K562 (cell line): ENCODE results near the gene AURKB. TPM values are rescaled to one million over a fixed set of nuclear protein-coding genes. Genes with fewer than 3 reads are reported as not detected.

Experiments used
- ATAC-seq: fragments of 200-7000 bp; cut with Tn5 transposase; 3 replicates; pipeline ENCODE4 v1.9.1; 2020; ENCODE audit warnings: moderate library complexity
- BruUV-seq: library from RNA; stranded (reverse); fragments of 400-500 nt; replicated peaks from 2 replicates; lab custom pipeline; 2021; lab: Mats Ljungman, UMichigan
- CTCF ChIA-PET: fragments of 300-600 bp; formaldehyde crosslinking; extraction: SDS; loops from one replicate; lab custom pipeline; 2021; ENCODE audit warnings: low intra/inter-chr PET ratio; lab: Yijun Ruan, JAX
- POLR2A ChIA-PET: fragments of 300-600, 350-650 bp; sonication (Branson Sonifier 250); formaldehyde crosslinking; extraction: SDS; loops from one replicate; lab custom pipeline; 2021; ENCODE audit warnings: antibody characterized with exemption, inconsistent platforms; lab: Yijun Ruan, JAX
- DNase-seq, 4 experiments: peaks; one replicate each; pipeline versions ENCODE4 v3.0.0 to v3.0.0-alpha.2; 2011 to 2018; ENCODE audit warnings: low spot score in 3 of 4, mixed read lengths in 3 of 4; ENCODE audit errors: extremely low read depth in 1 of 4
- FAIRE-seq: peaks from 2 replicates; lab custom pipeline; 2011; peaks lifted over from hg19 to GRCh38; lab: Jason Lieb, UNC
- H2AFZ ChIP-seq: 2 replicates; pipeline ENCODE4 v1.6.0; 2011; ENCODE audit warnings: low read depth, low read length, control low read depth, inconsistent platforms
- H3K27ac ChIP-seq: fragments of 200-600 bp; 3 replicates; pipeline ENCODE4 v1.8.0; 2011; ENCODE audit warnings: low read depth, mild to moderate bottlenecking, control low read depth, inconsistent platforms, low read length, moderate library complexity, mixed read lengths; ENCODE audit errors: extremely low read depth
- H3K27me3 ChIP-seq, 2 experiments: fragments of 300-600 bp in 1 of 2; 2 replicates in 1 of 2; 3 replicates in 1 of 2; pipeline versions ENCODE4 v1.6.0 to v1.8.0; 2011; ENCODE audit warnings: inconsistent platforms in 2 of 2, low read length in 2 of 2, mild to moderate bottlenecking in 1 of 2, mixed read lengths in 1 of 2, moderate library complexity in 1 of 2; ENCODE audit not compliant: control insufficient read depth in 2 of 2, insufficient read depth in 2 of 2
- H3K36me3 ChIP-seq: fragments of 300-600 bp; 3 replicates; pipeline ENCODE4 v1.8.0; 2011; ENCODE audit warnings: mild to moderate bottlenecking, low read length, inconsistent platforms; ENCODE audit not compliant: control insufficient read depth, insufficient read depth
- H3K4me1 ChIP-seq, 2 experiments: fragments of 200-600 bp in 1 of 2; replicated peaks in 1 of 2; 2 replicates in 1 of 2; 3 replicates in 1 of 2; pipeline versions ENCODE4 v1.5.1 to v1.8.0; 2011; ENCODE audit warnings: inconsistent platforms in 2 of 2, low read length in 2 of 2, mild to moderate bottlenecking in 1 of 2, mixed read lengths in 1 of 2, moderate library complexity in 1 of 2; ENCODE audit not compliant: control insufficient read depth in 2 of 2, insufficient read depth in 2 of 2
- H3K4me2 ChIP-seq: 2 replicates; pipeline ENCODE4 v1.6.1; 2011; ENCODE audit warnings: low read length, control low read depth, inconsistent platforms, mixed read lengths; ENCODE audit not compliant: insufficient read depth
- H3K4me3 ChIP-seq: fragments of 200-600 bp; sonication (generic), shearing (Covaris generic); 2 replicates; pipeline ENCODE4 v1.5.1; 2016; ENCODE audit warnings: control low read depth, inconsistent platforms
- H3K79me2 ChIP-seq: fragments of 200-600 bp; 3 replicates; pipeline ENCODE4 v1.8.0; 2011; ENCODE audit warnings: low read length, inconsistent platforms; ENCODE audit not compliant: control insufficient read depth, insufficient read depth
- H3K9ac ChIP-seq, 2 experiments: 2 replicates each; pipeline versions ENCODE4 v1.6.0 to v1.6.1; 2011; ENCODE audit warnings: low read depth in 2 of 2, low read length in 2 of 2, control low read depth in 1 of 2, inconsistent platforms in 1 of 2, mild to moderate bottlenecking in 1 of 2, mixed read lengths in 1 of 2; ENCODE audit not compliant: insufficient read depth in 1 of 2
- H3K9me1 ChIP-seq: one replicate; pipeline ENCODE4 v1.6.0; 2011; ENCODE audit warnings: inconsistent platforms, mild to moderate bottlenecking, low read length, moderate library complexity; ENCODE audit not compliant: control insufficient read depth, insufficient read depth
- H3K9me3 ChIP-seq: replicated peaks from 2 replicates; pipeline ENCODE4 v1.5.1; 2011; ENCODE audit warnings: low read depth, low read length, inconsistent platforms; ENCODE audit not compliant: control insufficient read depth, insufficient read depth
- H4K20me1 ChIP-seq: replicated peaks from 2 replicates; pipeline ENCODE4 v1.6.1; 2011; ENCODE audit warnings: low read length, inconsistent platforms, mixed read lengths; ENCODE audit not compliant: control insufficient read depth, insufficient read depth
- ADNP ChIP-seq: fragments of 200-800 bp; sonication (Bioruptor generic); IDR thresholded peaks from 2 replicates; pipeline ENCODE4 v1.6.1; 2016; ENCODE audit warnings: missing genetic modification characterization, missing compliant biosample characterization
- CTBP1 ChIP-seq: fragments of 450-650 bp; IDR thresholded peaks from 2 replicates; pipeline ENCODE4 v1.6.1; 2016; ENCODE audit warnings: borderline replicate concordance
- GATAD2B ChIP-seq: fragments of 450-650 bp; IDR thresholded peaks from 2 replicates; pipeline ENCODE4 v1.6.1; 2017; ENCODE audit warnings: mild to moderate bottlenecking, borderline replicate concordance
- RBBP5 ChIP-seq: fragments of 200-600 bp; sonication (generic); IDR thresholded peaks from 2 replicates; pipeline ENCODE4 v1.6.1; 2012; ENCODE audit warnings: borderline replicate concordance, mild to moderate bottlenecking, low read length, control low read depth, inconsistent platforms; ENCODE audit not compliant: insufficient read depth, poor library complexity, severe bottlenecking
- RFX7 ChIP-seq: fragments of 250-450 bp; sonication (Bioruptor Pico); IDR thresholded peaks from 2 replicates; pipeline ENCODE4 v1.5.1; 2021; ENCODE audit warnings: mild to moderate bottlenecking
- SMARCB1 ChIP-seq: IDR thresholded peaks from 2 replicates; pipeline ENCODE4 v1.6.1; 2011; ENCODE audit warnings: improper control_type of control experiment, low read depth; ENCODE audit not compliant: insufficient read length
- TARDBP ChIP-seq: fragments of 450-650 bp; IDR thresholded peaks from 2 replicates; pipeline ENCODE4 v1.6.1; 2016
- YBX1 ChIP-seq: fragments of 450-650 bp; IDR thresholded peaks from 2 replicates; pipeline ENCODE4 v1.7.1; 2016; ENCODE audit warnings: mild to moderate bottlenecking
- ZBTB1 ChIP-seq: sonication (generic); formaldehyde crosslinking; IDR thresholded peaks from 2 replicates; pipeline ENCODE4 v1.8.1; 2023; ENCODE audit warnings: missing genetic modification reagents, low read depth, mild to moderate bottlenecking, borderline replicate concordance
- ZNF445 ChIP-seq: fragments of 250-450 bp; sonication (Bioruptor Pico); IDR thresholded peaks from 2 replicates; pipeline ENCODE4 v1.4.0; 2020; ENCODE audit warnings: low read depth, mild to moderate bottlenecking, moderate library complexity
- WGBS: fragments of 100-300 bp; shearing (Covaris generic); methylation state at CpG from one replicate; pipeline ENCODE4 v1.1.6; 2016; ENCODE audit warnings: low coverage, mixed read lengths; ENCODE audit not compliant: insufficient coverage; ENCODE audit errors: missing lambda C conversion rate; 5-methylcytosine and 5-hydroxymethylcytosine counted together
- in situ Hi-C: fragments of 300-500 bp; cut with MboI; formaldehyde crosslinking; loops from 4 replicates; pipeline ENCODE4 v1.15.0; 2018; ENCODE audit warnings: inconsistent platforms, mixed read lengths
- intact Hi-C: fragments of 100-400 bp; cut with micrococcal nuclease; formaldehyde crosslinking; loops from 2 replicates; pipeline ENCODE4 v1.14.2; 2022
- polyA plus RNA-seq, 8 experiments: library from polyadenylated mRNA; depleted of rRNA in 4 of 8; stranded (reverse) in 5 of 8; unstranded in 3 of 8; fragments of >200 nt; fragmentation: Nextera tagmentation in 2 of 8; fragmentation: Illumina TruSeq in 1 of 8; extraction: Ambion mirVana in 2 of 8; extraction: Trizol in 1 of 8; gene quantifications; 2 replicates each; pipeline versions ENCODE4 v1.2.1 to v1.2.3, GENCODE V29; 2011 to 2014; ENCODE audit warnings: inconsistent platforms in 1 of 8, missing spikeins in 1 of 8
- total RNA-seq, 7 experiments: library from RNA; depleted of rRNA in 6 of 7; stranded (reverse); fragments of >200 nt in 6 of 7; fragmentation: Illumina TruSeq in 2 of 7; extraction: Trizol in 2 of 7; gene quantifications; 2 replicates each; pipeline versions ENCODE4 v1.2.1 to v1.2.3, GENCODE V29; 2011 to 2021; ENCODE audit warnings: low replicate concordance in 1 of 7
- TF ChIP-seq, protein P1 (sequence below): sonication (generic); formaldehyde crosslinking; IDR thresholded peaks from 2 replicates; pipeline ENCODE4 v1.8.0; 2022; ENCODE audit warnings: mild to moderate bottlenecking, missing genetic modification reagents
- TF ChIP-seq, protein P2 (sequence below): fragments of 450-650 bp; IDR thresholded peaks from 2 replicates; pipeline ENCODE4 v1.6.1; 2016
- TF ChIP-seq, protein P3 (sequence below): conservative IDR thresholded peaks from 2 replicates; pipeline ENCODE4 v1.6.1; 2011; ENCODE audit warnings: low read depth, mild to moderate bottlenecking, low read length; ENCODE audit not compliant: control insufficient read depth
- TF ChIP-seq, protein P4 (sequence below): fragments of 450-650 bp; formaldehyde crosslinking; IDR thresholded peaks from 2 replicates; pipeline ENCODE4 v1.4.0; 2022; ENCODE audit warnings: missing genetic modification characterization

The AURKB gene
- total and polyA plus RNA-seq, 9 of the 15 experiments (the other 6 are each of a cell fraction or from before 2014, with no cell fraction given) = 27.2 to 114 (median 74.8) TPM

DNA sequence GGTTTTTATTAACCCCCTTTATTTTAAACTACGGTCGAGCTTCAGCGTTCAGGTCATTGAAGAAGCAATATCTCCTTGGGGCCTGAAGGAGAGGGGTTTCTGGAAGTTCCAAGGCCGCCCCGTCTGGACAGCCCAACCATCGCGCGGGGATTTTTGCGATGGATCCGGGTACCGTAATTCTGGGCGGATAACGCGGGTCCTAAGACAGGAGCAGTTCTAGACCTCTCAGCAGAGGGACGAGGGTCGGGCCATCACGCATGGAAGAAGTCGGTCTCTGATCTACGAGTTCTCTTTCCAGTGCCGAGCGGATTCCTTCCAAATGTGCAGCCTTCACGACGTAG lies 24.0 kb downstream of the AURKB start (continued):
- TF ChIP-seq, protein P1, sequence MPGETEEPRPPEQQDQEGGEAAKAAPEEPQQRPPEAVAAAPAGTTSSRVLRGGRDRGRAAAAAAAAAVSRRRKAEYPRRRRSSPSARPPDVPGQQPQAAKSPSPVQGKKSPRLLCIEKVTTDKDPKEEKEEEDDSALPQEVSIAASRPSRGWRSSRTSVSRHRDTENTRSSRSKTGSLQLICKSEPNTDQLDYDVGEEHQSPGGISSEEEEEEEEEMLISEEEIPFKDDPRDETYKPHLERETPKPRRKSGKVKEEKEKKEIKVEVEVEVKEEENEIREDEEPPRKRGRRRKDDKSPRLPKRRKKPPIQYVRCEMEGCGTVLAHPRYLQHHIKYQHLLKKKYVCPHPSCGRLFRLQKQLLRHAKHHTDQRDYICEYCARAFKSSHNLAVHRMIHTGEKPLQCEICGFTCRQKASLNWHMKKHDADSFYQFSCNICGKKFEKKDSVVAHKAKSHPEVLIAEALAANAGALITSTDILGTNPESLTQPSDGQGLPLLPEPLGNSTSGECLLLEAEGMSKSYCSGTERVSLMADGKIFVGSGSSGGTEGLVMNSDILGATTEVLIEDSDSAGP (CRISPR knock-in tag) = no peak
- TF ChIP-seq YBX1 (no peak), ZBTB1 (CRISPR knock-in tag) (0 out of 2 replicates have a peak, but pooled peaks have one; percentile 26), RBBP5 (peak; percentile 67), ADNP (tag) (peak; percentile 94), GATAD2B (no peak), CTBP1 (0 out of 2 replicates have a peak, but pooled peaks have one; percentile 0)
- TF ChIP-seq, all 486 proteins: peak for 15

DNA sequence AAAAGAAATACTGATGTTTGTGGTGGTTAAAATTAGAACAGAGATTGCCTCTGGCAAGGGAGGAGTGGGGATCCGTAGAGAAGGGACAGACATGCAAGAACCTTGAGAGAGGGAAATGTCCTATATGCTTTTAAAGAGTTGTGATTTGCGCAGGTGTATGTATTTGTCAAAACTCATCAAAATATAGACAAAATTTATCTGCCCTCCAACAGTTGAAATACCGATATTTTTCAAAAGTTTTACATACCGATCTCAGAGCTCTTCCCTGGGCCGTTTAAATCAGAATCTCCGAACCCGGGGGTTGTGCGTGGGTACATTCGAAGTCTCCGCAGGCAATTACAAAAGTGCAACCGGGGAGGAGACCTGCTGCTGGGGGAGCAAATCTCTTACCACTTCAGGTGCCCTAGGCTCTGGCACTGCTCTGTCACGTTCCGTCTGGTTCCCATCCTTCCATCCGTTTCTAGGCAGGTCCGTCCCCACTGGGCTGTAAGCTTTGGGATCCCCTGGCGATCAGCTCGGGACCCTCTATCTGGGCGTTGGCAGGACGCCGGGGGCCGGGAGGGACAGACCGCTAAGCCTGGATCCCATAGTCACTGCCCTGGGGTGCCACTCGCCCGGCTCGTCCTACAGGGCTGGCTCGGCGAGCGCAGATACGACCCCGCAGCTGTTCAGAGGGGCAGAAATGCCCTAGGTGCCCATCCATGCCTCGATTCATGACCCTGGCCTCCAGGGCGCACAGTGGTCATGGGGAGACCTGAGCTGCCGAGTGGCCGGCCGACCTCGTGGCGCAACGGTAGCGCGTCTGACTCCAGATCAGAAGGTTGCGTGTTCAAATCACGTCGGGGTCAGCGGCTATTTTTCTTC lies 24.6 kb downstream of the AURKB start:
- H3K27me3 ChIP-seq = no peaks in the 10 kb centered on the region
- WGBS = under 1% methylated on average over 37 of the region's 44 CpGs
- CTCF ChIA-PET = interaction anchor here (0.6 to 1.3 kb wide), 5 partner anchors 24 to 106 kb away, joined by 3 to 5 read pairs (median 4); no protein-coding TSS in a partner anchor
- no peak for ATAC-seq
- H3K9me3 ChIP-seq = no peaks in the 10 kb centered on the region
- H3K9ac ChIP-seq = peak overlapping the region; percentile 81 to 93
- FAIRE-seq = peak; percentile 32
- no TSS peak for BruUV-seq
- POLR2A ChIA-PET = interaction anchor here (0.7 to 1.2 kb wide), 3 partner anchors 13 to 109 kb away, joined by 3 to 5 read pairs (median 3); partner anchors contain the start of gene SLC25A35
- in situ Hi-C loops (no loop called here), intact Hi-C loops (loop anchor here (2.0 to 10.0 kb wide), 3 partner anchors 47 to 119 kb away; no protein-coding TSS in a partner anchor)
- peaks cover 18% of the 10 kb centered on the region for H3K79me2 ChIP-seq
- peaks cover 21 to 26% of the 10 kb centered on the region in 2 experiments for H3K4me1 ChIP-seq
- H4K20me1 ChIP-seq = peaks cover 10% of the 10 kb centered on the region
- no peaks in the 10 kb centered on the region for H3K9me1 ChIP-seq
- H3K36me3 ChIP-seq = no peaks in the 10 kb centered on the region
- peak overlapping the region; percentile 97 for H2AFZ ChIP-seq
- H3K4me2 ChIP-seq = peak overlapping the region; percentile 100
- H3K4me3 ChIP-seq = peak overlapping the region; percentile 94
- peak overlapping the region; percentile 95 for H3K27ac ChIP-seq
- peak; percentile 33 to 78 (median 40) for DNase-seq
- TF ChIP-seq TARDBP (peak; percentile 49; the same call in 1 of the 2 replicates), RFX7 (no peak), ZNF445 (CRISPR knock-in tag) (no peak), SMARCB1 (no peak)
- TF ChIP-seq, protein P2, sequence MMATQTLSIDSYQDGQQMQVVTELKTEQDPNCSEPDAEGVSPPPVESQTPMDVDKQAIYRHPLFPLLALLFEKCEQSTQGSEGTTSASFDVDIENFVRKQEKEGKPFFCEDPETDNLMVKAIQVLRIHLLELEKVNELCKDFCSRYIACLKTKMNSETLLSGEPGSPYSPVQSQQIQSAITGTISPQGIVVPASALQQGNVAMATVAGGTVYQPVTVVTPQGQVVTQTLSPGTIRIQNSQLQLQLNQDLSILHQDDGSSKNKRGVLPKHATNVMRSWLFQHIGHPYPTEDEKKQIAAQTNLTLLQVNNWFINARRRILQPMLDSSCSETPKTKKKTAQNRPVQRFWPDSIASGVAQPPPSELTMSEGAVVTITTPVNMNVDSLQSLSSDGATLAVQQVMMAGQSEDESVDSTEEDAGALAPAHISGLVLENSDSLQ = no peak
- TF ChIP-seq, protein P3, sequence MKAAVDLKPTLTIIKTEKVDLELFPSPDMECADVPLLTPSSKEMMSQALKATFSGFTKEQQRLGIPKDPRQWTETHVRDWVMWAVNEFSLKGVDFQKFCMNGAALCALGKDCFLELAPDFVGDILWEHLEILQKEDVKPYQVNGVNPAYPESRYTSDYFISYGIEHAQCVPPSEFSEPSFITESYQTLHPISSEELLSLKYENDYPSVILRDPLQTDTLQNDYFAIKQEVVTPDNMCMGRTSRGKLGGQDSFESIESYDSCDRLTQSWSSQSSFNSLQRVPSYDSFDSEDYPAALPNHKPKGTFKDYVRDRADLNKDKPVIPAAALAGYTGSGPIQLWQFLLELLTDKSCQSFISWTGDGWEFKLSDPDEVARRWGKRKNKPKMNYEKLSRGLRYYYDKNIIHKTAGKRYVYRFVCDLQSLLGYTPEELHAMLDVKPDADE = peak; percentile 48; the same call in 1 of the 2 replicates
- TF ChIP-seq, protein P4, sequence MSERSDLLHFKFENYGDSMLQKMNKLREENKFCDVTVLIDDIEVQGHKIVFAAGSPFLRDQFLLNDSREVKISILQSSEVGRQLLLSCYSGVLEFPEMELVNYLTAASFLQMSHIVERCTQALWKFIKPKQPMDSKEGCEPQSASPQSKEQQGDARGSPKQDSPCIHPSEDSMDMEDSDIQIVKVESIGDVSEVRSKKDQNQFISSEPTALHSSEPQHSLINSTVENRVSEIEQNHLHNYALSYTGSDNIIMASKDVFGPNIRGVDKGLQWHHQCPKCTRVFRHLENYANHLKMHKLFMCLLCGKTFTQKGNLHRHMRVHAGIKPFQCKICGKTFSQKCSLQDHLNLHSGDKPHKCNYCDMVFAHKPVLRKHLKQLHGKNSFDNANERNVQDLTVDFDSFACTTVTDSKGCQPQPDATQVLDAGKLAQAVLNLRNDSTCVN (CRISPR knock-in tag) = no peak
